HepG2 (cell line): ENCODE measurements around the gene LAG3. TPM values are rescaled to one million over a fixed set of nuclear protein-coding genes. Genes with fewer than 3 reads are reported as not detected.

Experiments used
- ATAC-seq: fragments of 200-7000 bp; cut with Tn5 transposase; 3 replicates; pipeline ENCODE4 v1.9.1; 2020; ENCODE audit warnings: mild to moderate bottlenecking, moderate library complexity
- BruUV-seq: library from RNA; stranded (reverse); fragments of 400-500 nt; replicated peaks from 2 replicates; lab custom pipeline; 2021; lab: Mats Ljungman, UMichigan
- CTCF ChIA-PET: fragments of 300-600 bp; formaldehyde crosslinking; extraction: SDS; loops from one replicate; lab custom pipeline; 2021; ENCODE audit warnings: low total read pairs, inconsistent platforms, low intra/inter-chr PET ratio; lab: Yijun Ruan, JAX
- POLR2A ChIA-PET: fragments of 350-600 bp; sonication (Branson Sonifier 250); formaldehyde crosslinking; loops from one replicate; lab custom pipeline; 2020; ENCODE audit warnings: antibody characterized with exemption, inconsistent platforms; lab: Yijun Ruan, JAX
- DNase-seq: peaks from one replicate; pipeline ENCODE4 v3.0.0-alpha.2; 2015; ENCODE audit warnings: low spot score
- FAIRE-seq: peaks from 3 replicates; lab custom pipeline; 2011; peaks lifted over from hg19 to GRCh38; lab: Jason Lieb, UNC
- H2AFZ ChIP-seq: one replicate; pipeline ENCODE4 v1.6.1; 2011; ENCODE audit warnings: low read length, inconsistent platforms
- H3K27ac ChIP-seq: fragments of 300-600 bp; 3 replicates; pipeline ENCODE4 v1.8.0; 2011; ENCODE audit warnings: mixed run types, mild to moderate bottlenecking, mixed read lengths, low read length, inconsistent platforms; ENCODE audit not compliant: insufficient read depth; ENCODE audit errors: extremely low read length
- H3K27me3 ChIP-seq, 2 experiments: fragments of 200-600 bp in 1 of 2; 2 replicates in 1 of 2; 3 replicates in 1 of 2; pipeline versions ENCODE4 v1.6.0 to v1.8.0; 2011; ENCODE audit warnings: low read length in 2 of 2, mild to moderate bottlenecking in 2 of 2, moderate library complexity in 2 of 2, inconsistent platforms in 1 of 2; ENCODE audit not compliant: insufficient read depth in 2 of 2, control insufficient read depth in 1 of 2
- H3K36me3 ChIP-seq, 2 experiments: fragments of 200-600 bp in 1 of 2; replicated peaks in 1 of 2; 2 replicates in 1 of 2; 3 replicates in 1 of 2; pipeline versions ENCODE4 v1.5.1 to v1.8.0; 2011; ENCODE audit warnings: low read length in 2 of 2, inconsistent platforms in 1 of 2; ENCODE audit not compliant: insufficient read depth in 2 of 2, control insufficient read depth in 1 of 2
- H3K4me1 ChIP-seq: 2 replicates; pipeline ENCODE4 v1.5.1; 2012; ENCODE audit warnings: low read length, inconsistent platforms; ENCODE audit not compliant: insufficient read depth
- H3K4me2 ChIP-seq: 2 replicates; pipeline ENCODE4 v1.6.0; 2011; ENCODE audit warnings: low read depth, low read length, inconsistent platforms
- H3K4me3 ChIP-seq, 3 experiments: fragments of 200-600 bp in 1 of 3; sonication (generic), shearing (Covaris generic) in 1 of 3; replicated peaks in 1 of 3; 2 replicates each; pipeline ENCODE4 v1.5.1; 2011 to 2016; ENCODE audit warnings: low read length in 3 of 3, inconsistent platforms in 2 of 3, low read depth in 2 of 3, mild to moderate bottlenecking in 2 of 3, control low read depth in 1 of 3, mixed read lengths in 1 of 3; ENCODE audit not compliant: insufficient read depth in 1 of 3
- H3K79me2 ChIP-seq: one replicate; pipeline ENCODE4 v1.6.1; 2011; ENCODE audit warnings: low read length, inconsistent platforms; ENCODE audit not compliant: insufficient read depth
- H3K9ac ChIP-seq: 2 replicates; pipeline ENCODE4 v1.6.0; 2011; ENCODE audit warnings: mild to moderate bottlenecking, low read depth, low read length, inconsistent platforms; ENCODE audit not compliant: insufficient read depth
- H3K9me3 ChIP-seq: 2 replicates; pipeline ENCODE4 v1.5.1; 2012; ENCODE audit warnings: mild to moderate bottlenecking, low read length
- H4K20me1 ChIP-seq: 2 replicates; pipeline ENCODE4 v1.6.0; 2011; ENCODE audit warnings: inconsistent platforms, mild to moderate bottlenecking, low read length, moderate library complexity; ENCODE audit not compliant: insufficient read depth
- AGO2 ChIP-seq: fragments of 200-400 bp; formaldehyde crosslinking; optimal IDR thresholded peaks from 2 replicates; pipeline ENCODE3; 2017; ENCODE audit warnings: mild to moderate bottlenecking, low read depth, low read length, moderate library complexity
- ATF7 ChIP-seq, 2 experiments: fragments of 450-650 bp in 1 of 2; sonication (generic) in 1 of 2; formaldehyde crosslinking in 1 of 2; IDR thresholded peaks; 2 replicates each; pipeline versions ENCODE4 v1.4.0 to v1.6.1; 2016 to 2020; ENCODE audit warnings: antibody characterized with exemption in 1 of 2, mild to moderate bottlenecking in 1 of 2, missing genetic modification reagents in 1 of 2
- IKZF1 ChIP-seq: fragments of 450-650 bp; IDR thresholded peaks from 2 replicates; pipeline ENCODE4 v1.7.1; 2016
- JUNB ChIP-seq: sonication (generic); formaldehyde crosslinking; IDR thresholded peaks from 2 replicates; pipeline ENCODE4 v1.8.0; 2022; ENCODE audit warnings: missing genetic modification reagents, mild to moderate bottlenecking, borderline replicate concordance
- NONO ChIP-seq, 2 experiments: fragments of 450-650 bp in 1 of 2; sonication (generic) in 1 of 2; formaldehyde crosslinking in 1 of 2; IDR thresholded peaks in 1 of 2; conservative IDR thresholded peaks in 1 of 2; 2 replicates each; pipeline versions ENCODE4 v1.6.1 to v1.8.0; 2017 to 2022; ENCODE audit warnings: mild to moderate bottlenecking in 1 of 2, missing genetic modification reagents in 1 of 2, moderate library complexity in 1 of 2
- NR2F2 ChIP-seq: IDR thresholded peaks from 2 replicates; pipeline ENCODE4 v1.6.1; 2012; ENCODE audit warnings: low read depth, inconsistent platforms, borderline replicate concordance
- POLR2A ChIP-seq, 2 experiments: IDR thresholded peaks; 2 replicates each; pipeline ENCODE4 v1.6.1; 2011; ENCODE audit warnings: low read depth in 2 of 2, low read length in 2 of 2, mild to moderate bottlenecking in 1 of 2, moderate library complexity in 1 of 2; ENCODE audit not compliant: insufficient read depth in 1 of 2
- TARDBP ChIP-seq: sonication (generic); formaldehyde crosslinking; IDR thresholded peaks from 2 replicates; pipeline ENCODE4 v1.8.0; 2022; ENCODE audit warnings: mild to moderate bottlenecking, missing genetic modification reagents
- WGBS: methylation state at CpG from one replicate; pipeline ENCODE4 v1.1.6; 2017; ENCODE audit warnings: low lambda C conversion rate; 5-methylcytosine and 5-hydroxymethylcytosine counted together
- in situ Hi-C: cut with HindIII; loops from 2 replicates; pipeline ENCODE4 v1.10.0; 2017; ENCODE audit warnings: low pct_unique_long_range_greater_than_20kb; ENCODE audit not compliant: extremely low pct_ligation_motif_present
- intact Hi-C: fragments of 100-400 bp; cut with micrococcal nuclease; formaldehyde crosslinking; loops from one replicate; pipeline ENCODE4 v1.10.0; 2022; ENCODE audit not compliant: unreplicated experiment
- polyA plus RNA-seq, 8 experiments: library from polyadenylated mRNA; depleted of rRNA in 3 of 8; stranded (reverse) in 7 of 8; unstranded in 1 of 8; fragments of >200 nt; fragmentation: Illumina TruSeq in 4 of 8; extraction: Trizol in 4 of 8; gene quantifications; 2 replicates each; pipeline versions ENCODE4 v1.2.1 to v1.2.3, GENCODE V29; 2011 to 2016; ENCODE audit warnings: low read depth in 4 of 8, missing spikeins in 1 of 8, mixed read lengths in 1 of 8; ENCODE audit not compliant: insufficient read depth in 1 of 8
- total RNA-seq, 5 experiments: library from RNA; depleted of rRNA; stranded (reverse); fragments of >200 nt; fragmentation: Illumina TruSeq; extraction: Trizol; gene quantifications; 2 replicates each; pipeline ENCODE4 v1.2.3, GENCODE V29; 2016; ENCODE audit warnings: low read depth in 1 of 5
- TF ChIP-seq, protein P1 (sequence below): sonication (generic); formaldehyde crosslinking; IDR thresholded peaks from 2 replicates; pipeline ENCODE4 v1.9.0; 2021; ENCODE audit warnings: mild to moderate bottlenecking, missing genetic modification reagents
- TF ChIP-seq, protein P2 (sequence below): sonication (generic); formaldehyde crosslinking; IDR thresholded peaks from 2 replicates; pipeline ENCODE4 v1.8.1; 2023; ENCODE audit warnings: mild to moderate bottlenecking, moderate library complexity, missing genetic modification reagents
- TF ChIP-seq, protein P3 (sequence below): sonication (generic); formaldehyde crosslinking; conservative IDR thresholded peaks from 2 replicates; pipeline ENCODE4 v1.4.0; 2020; ENCODE audit warnings: missing genetic modification reagents
- TF ChIP-seq, protein P4 (sequence below): fragments of 450-650 bp; IDR thresholded peaks from 2 replicates; pipeline ENCODE4 v1.6.1; 2016

LAG3 gene
- total and polyA plus RNA-seq, 2 of the 13 experiments (the other 11 are each of a cell fraction or from before 2014, with no cell fraction given), result 0.11 to 0.26 TPM

DNA sequence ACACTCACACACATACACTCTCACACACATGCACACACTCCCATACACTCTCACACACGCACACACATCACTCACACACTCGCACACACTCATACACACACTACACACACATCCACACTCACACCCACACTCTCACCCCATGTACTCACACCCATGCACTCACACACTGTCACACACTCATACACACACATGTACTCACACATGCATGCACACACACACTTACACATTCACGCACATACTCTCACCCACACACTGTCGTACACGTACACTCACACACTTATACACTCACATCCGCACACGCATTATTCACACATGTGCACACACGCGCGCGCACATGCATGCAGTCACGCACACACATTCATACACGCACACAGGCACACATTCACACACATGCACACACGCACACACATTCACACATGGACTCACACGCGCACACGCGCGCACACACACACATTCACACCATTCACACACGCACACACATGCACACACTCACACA is 45.4 kb downstream of the LAG3 start:
- DNase-seq, result no peak
- Histone ChIP-seq H3K36me3 (no peaks in the 10 kb centered on the region), H3K27ac (no peak overlapping the region), H3K4me1 (peaks cover 42% of the 10 kb centered on the region), H2AFZ (no peak overlapping the region), H3K4me2 (no peak overlapping the region), H3K9ac (no peak overlapping the region), H3K79me2 (no peaks in the 10 kb centered on the region), H3K27me3 (peaks cover 7 to 34% of the 10 kb centered on the region in 2 experiments; a peak in 4 of 5 replicates), H3K9me3 (no peaks in the 10 kb centered on the region), H3K4me3 (no peak overlapping the region), H4K20me1 (no peaks in the 10 kb centered on the region)
- WGBS, result 93% methylated on average over 20 of the region's 20 CpGs
- intact Hi-C loops (no loop called here), in situ Hi-C loops (no loop called here)
- POLR2A ChIA-PET, result no interaction called here
- no peak for FAIRE-seq
- ATAC-seq, result no peak
- BruUV-seq, result no TSS peak
- CTCF ChIA-PET, result no interaction called here
- TF ChIP-seq, protein P1, sequence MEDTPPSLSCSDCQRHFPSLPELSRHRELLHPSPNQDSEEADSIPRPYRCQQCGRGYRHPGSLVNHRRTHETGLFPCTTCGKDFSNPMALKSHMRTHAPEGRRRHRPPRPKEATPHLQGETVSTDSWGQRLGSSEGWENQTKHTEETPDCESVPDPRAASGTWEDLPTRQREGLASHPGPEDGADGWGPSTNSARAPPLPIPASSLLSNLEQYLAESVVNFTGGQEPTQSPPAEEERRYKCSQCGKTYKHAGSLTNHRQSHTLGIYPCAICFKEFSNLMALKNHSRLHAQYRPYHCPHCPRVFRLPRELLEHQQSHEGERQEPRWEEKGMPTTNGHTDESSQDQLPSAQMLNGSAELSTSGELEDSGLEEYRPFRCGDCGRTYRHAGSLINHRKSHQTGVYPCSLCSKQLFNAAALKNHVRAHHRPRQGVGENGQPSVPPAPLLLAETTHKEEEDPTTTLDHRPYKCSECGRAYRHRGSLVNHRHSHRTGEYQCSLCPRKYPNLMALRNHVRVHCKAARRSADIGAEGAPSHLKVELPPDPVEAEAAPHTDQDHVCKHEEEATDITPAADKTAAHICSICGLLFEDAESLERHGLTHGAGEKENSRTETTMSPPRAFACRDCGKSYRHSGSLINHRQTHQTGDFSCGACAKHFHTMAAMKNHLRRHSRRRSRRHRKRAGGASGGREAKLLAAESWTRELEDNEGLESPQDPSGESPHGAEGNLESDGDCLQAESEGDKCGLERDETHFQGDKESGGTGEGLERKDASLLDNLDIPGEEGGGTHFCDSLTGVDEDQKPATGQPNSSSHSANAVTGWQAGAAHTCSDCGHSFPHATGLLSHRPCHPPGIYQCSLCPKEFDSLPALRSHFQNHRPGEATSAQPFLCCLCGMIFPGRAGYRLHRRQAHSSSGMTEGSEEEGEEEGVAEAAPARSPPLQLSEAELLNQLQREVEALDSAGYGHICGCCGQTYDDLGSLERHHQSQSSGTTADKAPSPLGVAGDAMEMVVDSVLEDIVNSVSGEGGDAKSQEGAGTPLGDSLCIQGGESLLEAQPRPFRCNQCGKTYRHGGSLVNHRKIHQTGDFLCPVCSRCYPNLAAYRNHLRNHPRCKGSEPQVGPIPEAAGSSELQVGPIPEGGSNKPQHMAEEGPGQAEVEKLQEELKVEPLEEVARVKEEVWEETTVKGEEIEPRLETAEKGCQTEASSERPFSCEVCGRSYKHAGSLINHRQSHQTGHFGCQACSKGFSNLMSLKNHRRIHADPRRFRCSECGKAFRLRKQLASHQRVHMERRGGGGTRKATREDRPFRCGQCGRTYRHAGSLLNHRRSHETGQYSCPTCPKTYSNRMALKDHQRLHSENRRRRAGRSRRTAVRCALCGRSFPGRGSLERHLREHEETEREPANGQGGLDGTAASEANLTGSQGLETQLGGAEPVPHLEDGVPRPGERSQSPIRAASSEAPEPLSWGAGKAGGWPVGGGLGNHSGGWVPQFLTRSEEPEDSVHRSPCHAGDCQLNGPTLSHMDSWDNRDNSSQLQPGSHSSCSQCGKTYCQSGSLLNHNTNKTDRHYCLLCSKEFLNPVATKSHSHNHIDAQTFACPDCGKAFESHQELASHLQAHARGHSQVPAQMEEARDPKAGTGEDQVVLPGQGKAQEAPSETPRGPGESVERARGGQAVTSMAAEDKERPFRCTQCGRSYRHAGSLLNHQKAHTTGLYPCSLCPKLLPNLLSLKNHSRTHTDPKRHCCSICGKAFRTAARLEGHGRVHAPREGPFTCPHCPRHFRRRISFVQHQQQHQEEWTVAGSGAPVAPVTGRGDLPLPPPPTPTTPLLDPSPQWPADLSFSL (CRISPR knock-in tag), result peak; percentile 67; the same call in 1 of the 2 replicates
- TF ChIP-seq POLR2A (IDR thresholded peaks at IDR 0.05; ENCODE audit: insufficient read depth in 1 of 2, low read depth in 2 of 2, low read length in 2 of 2) (peak; percentile 50 to 54; a peak in 2 of 4 replicates), JUNB (CRISPR knock-in tag) (0 out of 2 replicates have a peak, but pooled peaks have one; percentile 24), IKZF1 (0 out of 2 replicates have a peak, but pooled peaks have one; percentile 39), ATF7 (IDR thresholded peaks at IDR 0.05) (no peak), ATF7 (CRISPR knock-in tag; IDR thresholded peaks at IDR 0.05) (0 out of 2 replicates have a peak, but pooled peaks have one; percentile 12), AGO2 (peak; percentile 57), NR2F2 (no peak), NONO (IDR thresholded peaks at IDR 0.05) (0 out of 2 replicates have a peak, but pooled peaks have one; percentile 13), NONO (CRISPR knock-in tag; conservative IDR thresholded peaks at IDR 0.05) (0 out of 2 replicates have a peak, but pooled peaks have one; percentile 32), TARDBP (peak; percentile 97)
- TF ChIP-seq, protein P2, sequence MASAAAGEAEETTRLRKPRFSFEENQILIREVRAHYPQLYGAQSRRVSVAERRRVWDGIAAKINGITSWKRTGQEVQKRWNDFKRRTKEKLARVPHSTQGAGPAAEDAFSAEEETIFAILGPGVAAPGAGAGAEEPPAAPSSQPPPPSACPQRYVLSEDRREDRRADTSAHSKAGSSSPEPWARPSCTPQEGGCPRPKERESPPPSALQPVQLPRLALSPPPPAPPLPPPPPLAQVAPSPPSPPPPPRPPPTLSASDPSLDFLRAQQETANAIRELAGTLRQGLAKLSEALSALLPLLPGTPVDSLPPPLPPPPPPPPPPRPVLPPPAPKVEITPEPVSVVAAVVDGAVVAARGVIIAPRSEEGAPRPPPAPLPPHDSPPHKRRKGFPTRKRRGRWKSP, result no peak
- TF ChIP-seq, protein P3, sequence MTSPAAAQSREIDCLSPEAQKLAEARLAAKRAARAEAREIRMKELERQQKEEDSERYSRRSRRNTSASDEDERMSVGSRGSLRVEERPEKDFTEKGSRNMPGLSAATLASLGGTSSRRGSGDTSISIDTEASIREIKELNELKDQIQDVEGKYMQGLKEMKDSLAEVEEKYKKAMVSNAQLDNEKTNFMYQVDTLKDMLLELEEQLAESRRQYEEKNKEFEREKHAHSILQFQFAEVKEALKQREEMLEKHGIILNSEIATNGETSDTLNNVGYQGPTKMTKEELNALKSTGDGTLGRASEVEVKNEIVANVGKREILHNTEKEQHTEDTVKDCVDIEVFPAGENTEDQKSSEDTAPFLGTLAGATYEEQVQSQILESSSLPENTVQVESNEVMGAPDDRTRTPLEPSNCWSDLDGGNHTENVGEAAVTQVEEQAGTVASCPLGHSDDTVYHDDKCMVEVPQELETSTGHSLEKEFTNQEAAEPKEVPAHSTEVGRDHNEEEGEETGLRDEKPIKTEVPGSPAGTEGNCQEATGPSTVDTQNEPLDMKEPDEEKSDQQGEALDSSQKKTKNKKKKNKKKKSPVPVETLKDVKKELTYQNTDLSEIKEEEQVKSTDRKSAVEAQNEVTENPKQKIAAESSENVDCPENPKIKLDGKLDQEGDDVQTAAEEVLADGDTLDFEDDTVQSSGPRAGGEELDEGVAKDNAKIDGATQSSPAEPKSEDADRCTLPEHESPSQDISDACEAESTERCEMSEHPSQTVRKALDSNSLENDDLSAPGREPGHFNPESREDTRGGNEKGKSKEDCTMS (CRISPR knock-in tag), result no peak
- TF ChIP-seq, protein P4, sequence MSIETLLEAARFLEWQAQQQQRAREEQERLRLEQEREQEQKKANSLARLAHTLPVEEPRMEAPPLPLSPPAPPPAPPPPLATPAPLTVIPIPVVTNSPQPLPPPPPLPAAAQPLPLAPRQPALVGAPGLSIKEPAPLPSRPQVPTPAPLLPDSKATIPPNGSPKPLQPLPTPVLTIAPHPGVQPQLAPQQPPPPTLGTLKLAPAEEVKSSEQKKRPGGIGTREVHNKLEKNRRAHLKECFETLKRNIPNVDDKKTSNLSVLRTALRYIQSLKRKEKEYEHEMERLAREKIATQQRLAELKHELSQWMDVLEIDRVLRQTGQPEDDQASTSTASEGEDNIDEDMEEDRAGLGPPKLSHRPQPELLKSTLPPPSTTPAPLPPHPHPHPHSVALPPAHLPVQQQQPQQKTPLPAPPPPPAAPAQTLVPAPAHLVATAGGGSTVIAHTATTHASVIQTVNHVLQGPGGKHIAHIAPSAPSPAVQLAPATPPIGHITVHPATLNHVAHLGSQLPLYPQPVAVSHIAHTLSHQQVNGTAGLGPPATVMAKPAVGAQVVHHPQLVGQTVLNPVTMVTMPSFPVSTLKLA, result peak; percentile 88
